Esophagus squamous epithelium (tissue), 5 donors: ENCODE results near the gene DCANP1. TPM values are rescaled to one million over a fixed set of nuclear protein-coding genes. Genes with fewer than 3 reads are reported as not detected.

Experiments used
- DNase-seq: peaks from one replicate; lab custom pipeline; 2025; lab: John Stamatoyannopoulos, UW
- H3K27ac ChIP-seq, 4 donors: fragments of 200-600 bp; sonication (generic); one replicate each; pipeline ENCODE4 v1.5.1; 2016 to 2019; ENCODE audit warnings: mild to moderate bottlenecking in 1 of 4
- H3K27me3 ChIP-seq, 4 donors: fragments of 200-600 bp; sonication (generic); 1 replicate in 3 of 4; 2 replicates in 1 of 4; pipeline versions ENCODE4 v1.5.1 to v1.6.0; 2017 to 2021; ENCODE audit warnings: antibody characterized with exemption in 1 of 4
- H3K36me3 ChIP-seq, 3 donors: fragments of 200-600 bp; sonication (generic); one replicate each; pipeline ENCODE4 v1.5.1; 2016 to 2019
- H3K4me1 ChIP-seq, 3 donors: fragments of 200-600 bp; sonication (generic); one replicate each; pipeline ENCODE4 v1.5.1; 2017 to 2019
- H3K4me3 ChIP-seq, 4 donors: fragments of 200-600 bp; sonication (generic); 1 replicate in 3 of 4; 2 replicates in 1 of 4; pipeline ENCODE4 v1.5.1; 2016 to 2019; ENCODE audit warnings: mild to moderate bottlenecking in 2 of 4, moderate library complexity in 1 of 4
- H3K9me3 ChIP-seq, 3 donors: fragments of 200-600 bp; sonication (generic); one replicate each; pipeline ENCODE4 v1.5.1; 2016 to 2019
- CTCF ChIP-seq, 6 experiments: fragments of 450-650 bp in 4 of 6; fragments of 200-600 bp in 2 of 6; sonication (generic) in 2 of 6; IDR thresholded peaks; one replicate each; pipeline ENCODE4 v1.5.1; 2016 to 2019; ENCODE audit warnings: antibody characterized with exemption in 6 of 6, mild to moderate bottlenecking in 4 of 6, moderate library complexity in 4 of 6
- POLR2A ChIP-seq, 4 donors: fragments of 450-650 bp; IDR thresholded peaks; one replicate each; pipeline ENCODE4 v1.6.1; 2017; ENCODE audit warnings: antibody characterized with exemption in 4 of 4, mild to moderate bottlenecking in 4 of 4, moderate library complexity in 3 of 4
- WGBS, 2 donors: methylation state at CpG; one replicate each; pipeline ENCODE4 v1.1.5; 2018; 5-methylcytosine and 5-hydroxymethylcytosine counted together
- intact Hi-C: fragments of 100-400 bp; cut with DNase I; formaldehyde crosslinking; loops from one replicate; pipeline ENCODE4 v1.15.0; 2022
- total RNA-seq, 4 donors: library from RNA; depleted of rRNA; stranded (reverse); fragments of >200 nt; gene quantifications; one replicate each; pipeline ENCODE4 v1.1.0, GENCODE V29; 2016
- donor health status: DM: yes; HTN: yes; CAD: no.

DCANP1 gene
- total RNA-seq, 4 donors from 2014 or later: 0.44 to 0.57 TPM; not detected in 2

DNA sequence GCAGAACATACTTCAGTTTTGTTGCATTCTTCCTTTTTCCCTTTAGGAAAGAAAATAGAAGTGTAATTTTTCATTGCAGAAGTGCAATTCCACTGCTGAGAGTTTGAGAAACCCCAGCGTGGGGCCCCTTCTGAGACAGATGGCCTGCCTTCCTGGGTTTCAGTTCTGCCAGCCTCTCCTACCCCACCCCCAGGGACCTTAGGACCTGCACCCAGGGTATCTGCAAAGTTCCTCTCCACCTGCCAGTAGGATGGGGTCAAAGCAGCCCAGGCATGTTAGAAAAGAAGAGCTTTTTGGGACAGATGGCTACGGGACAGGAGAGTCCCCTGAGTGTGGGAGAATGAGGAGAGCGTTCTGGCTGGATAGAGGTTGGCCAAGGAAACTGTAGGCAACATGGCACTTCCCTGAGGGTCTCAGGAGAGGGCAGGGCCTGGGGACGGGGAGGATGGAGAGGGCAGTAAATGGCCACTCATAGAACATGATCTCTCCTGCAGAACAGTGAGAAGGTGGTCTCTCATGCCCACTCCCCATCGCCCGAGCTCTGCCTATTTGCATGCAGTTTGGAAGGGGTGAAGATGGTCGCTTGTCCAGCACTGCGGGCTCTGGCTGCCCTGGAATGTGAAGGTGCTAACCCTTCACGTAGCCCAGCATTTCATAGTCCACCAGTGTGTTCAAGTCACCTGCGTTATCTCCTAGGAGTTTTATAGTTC, 5.3 kb upstream of the DCANP1 start, which contains the start of gene TIFAB:
Gene TIFAB, minus strand, starts transcription at position 31 of the 710 bp plus-strand sequence. CDS start 2,412 bp downstream, outside the sequence.
- Histone ChIP-seq H3K36me3 (no peaks in the 10 kb centered on the region), H3K9me3 (no peaks in the 10 kb centered on the region), H3K27ac (no peak within 1 kb of the TSS), H3K27me3 (peaks cover 0 to 40% (median 1%) of the 10 kb centered on the region in 4 donors), H3K4me3 (no peak within 1 kb of the TSS), H3K4me1 (no peaks in the 10 kb centered on the region)
- WGBS, 2 donors: 83 to 92% methylated on average over 9 to 10 of the region's 10 CpGs
- no peak for DNase-seq
- intact Hi-C loops: no loop called here
- TF ChIP-seq POLR2A (IDR thresholded peaks at IDR 0.05) (no peak), CTCF (IDR thresholded peaks at IDR 0.05) (no peak)

GRCh38 chr5:135451581-135452320, 4.6 kb upstream of the DCANP1 start:
- Histone ChIP-seq H3K4me1 (no peaks in the 10 kb centered on the region), H3K36me3 (no peaks in the 10 kb centered on the region), H3K4me3 (no peak overlapping the region), H3K27me3 (peaks cover 0 to 45% (median 1%) of the 10 kb centered on the region in 4 donors), H3K9me3 (no peaks in the 10 kb centered on the region), H3K27ac (no peak overlapping the region)
- WGBS, 2 donors: 66 to 74% methylated on average over 4 of the region's 17 CpGs
- intact Hi-C loops: no loop called here
- DNase-seq: no peak
- TF ChIP-seq POLR2A (IDR thresholded peaks at IDR 0.05) (no peak), CTCF (IDR thresholded peaks at IDR 0.05) (no peak)

GRCh38 chr5:135450952-135451351, 3.8 kb upstream of the DCANP1 start:
- TF ChIP-seq POLR2A (IDR thresholded peaks at IDR 0.05): no peak
- no peak for TF ChIP-seq CTCF (IDR thresholded peaks at IDR 0.05)
- 100% methylated on average over 1 of the region's 2 CpGs; no CpG with 5 or more reads in 1 of the 2 donors for WGBS, 2 donors
- Histone ChIP-seq H3K36me3 (no peaks in the 10 kb centered on the region), H3K4me3 (no peak overlapping the region), H3K27ac (no peak overlapping the region), H3K9me3 (no peaks in the 10 kb centered on the region), H3K27me3 (peaks cover 0 to 38% (median 1%) of the 10 kb centered on the region in 4 donors), H3K4me1 (no peaks in the 10 kb centered on the region)
- intact Hi-C loops: no loop called here
- no peak for DNase-seq

GRCh38 chr5:135450336-135450735, 3.2 kb upstream of the DCANP1 start:
- H3K9me3 ChIP-seq: no peaks in the 10 kb centered on the region
- H3K36me3 ChIP-seq: no peaks in the 10 kb centered on the region
- DNase-seq: no peak
- H3K27me3 ChIP-seq: peaks cover 0 to 33% (median 1%) of the 10 kb centered on the region in 4 donors
- H3K4me1 ChIP-seq: no peaks in the 10 kb centered on the region
- intact Hi-C loops: no loop called here
- H3K4me3 ChIP-seq: no peak overlapping the region
- 83 to 90% methylated on average over 1 to 3 of the region's 3 CpGs for WGBS, 2 donors
- no peak overlapping the region for H3K27ac ChIP-seq
- TF ChIP-seq POLR2A (IDR thresholded peaks at IDR 0.05) (no peak), CTCF (IDR thresholded peaks at IDR 0.05) (no peak)

DNA sequence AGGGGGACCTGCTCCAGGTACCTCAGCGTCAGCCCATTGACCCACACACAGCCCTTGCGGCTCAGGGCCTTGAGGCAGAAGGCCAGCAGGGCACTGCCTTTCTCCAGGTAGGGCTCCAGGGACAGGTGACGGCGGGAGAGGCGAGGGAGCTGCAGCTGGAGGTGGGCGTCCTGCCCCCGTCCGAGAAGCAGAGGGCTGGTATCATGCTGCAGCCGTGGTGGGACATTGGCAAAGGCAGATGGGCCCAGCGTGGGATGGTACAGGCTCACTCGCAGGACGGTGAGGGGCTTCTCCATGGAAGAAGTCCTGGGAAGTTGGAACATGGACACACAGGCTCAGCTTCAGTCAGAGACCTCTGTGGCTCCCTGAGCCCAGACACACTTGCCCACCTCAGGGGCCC, 2.5 kb upstream of the DCANP1 start:
- intact Hi-C loops: no loop called here
- H3K27ac ChIP-seq: no peak overlapping the region
- no peak overlapping the region for H3K4me3 ChIP-seq
- H3K9me3 ChIP-seq: no peaks in the 10 kb centered on the region
- peaks cover 0 to 33% (median 1%) of the 10 kb centered on the region in 4 donors for H3K27me3 ChIP-seq
- 91% methylated on average over 9 of the region's 12 CpGs; no CpG with 5 or more reads in 1 of the 2 donors for WGBS, 2 donors
- TF ChIP-seq POLR2A (IDR thresholded peaks at IDR 0.05): no peak
- no peak for TF ChIP-seq CTCF (IDR thresholded peaks at IDR 0.05)
- no peaks in the 10 kb centered on the region for H3K4me1 ChIP-seq
- DNase-seq: no peak
- H3K36me3 ChIP-seq: no peaks in the 10 kb centered on the region
